GM03348 (cell line): ENCODE results near the gene CEP164.
A peak's percentile ranks its signal among the peaks of the same experiment; 100 is the strongest.
"Not testable (repeated sequence)": the region's sequence is repeated elsewhere in the genome, so short reads cannot be mapped to it uniquely, and the experiment has no call there.

ENCODE experiments used
- DNase-seq: peaks from one replicate; pipeline ENCODE4 v3.0.0; 2012; ENCODE audit warnings: low spot score

CEP164 gene

GRCh38 chr11:117305145-117305544 is 22.5 kb upstream of the CEP164 start:
- DNase-seq: no peak

- no peak for DNase-seq
These were observed 18.3 kb upstream of the CEP164 start for GRCh38 chr11:117309310-117309709.

- DNase-seq: no peak
These were observed 14.6 kb upstream of the CEP164 start for GRCh38 chr11:117313091-117313490.

- DNase-seq: no peak
These were observed 13.6 kb upstream of the CEP164 start for GRCh38 chr11:117313828-117314768.

- no peak for DNase-seq
These were observed 12.8 kb upstream of the CEP164 start for GRCh38 chr11:117314840-117315239.

- peak; percentile 69 for DNase-seq
These were observed 12.1 kb upstream of the CEP164 start for GRCh38 chr11:117315285-117316196.

GRCh38 chr11:117316197-117316961 is 11.3 kb upstream of the CEP164 start, which contains the start of gene BACE1:
Gene BACE1 (minus strand): TSS chr11:117316256. CDS start chr11:117315795, 461 bp downstream.
- peak; percentile 95 for DNase-seq

GRCh38 chr11:117318738-117319137 is 8.9 kb upstream of the CEP164 start:
- DNase-seq: no peak

- peak; percentile 27 for DNase-seq
These were observed 8.3 kb upstream of the CEP164 start for GRCh38 chr11:117319214-117319840.

GRCh38 chr11:117327255-117327566 is 443 bp upstream of the CEP164 start:
- not testable (repeated sequence) for DNase-seq

- DNase-seq: peak; percentile 58
These were observed 839 bp downstream of the CEP164 start for GRCh38 chr11:117328375-117329010.

GRCh38 chr11:117332843-117333242 is 5.2 kb downstream of the CEP164 start:
- DNase-seq: no peak

GRCh38 chr11:117333917-117334316 is 6.3 kb downstream of the CEP164 start:
- DNase-seq: no peak

- DNase-seq: no peak
These were observed 7.2 kb downstream of the CEP164 start for GRCh38 chr11:117334896-117335295.

GRCh38 chr11:117335399-117335798 is 7.7 kb downstream of the CEP164 start:
- no peak for DNase-seq

- no peak for DNase-seq
These were observed 9.4 kb downstream of the CEP164 start for GRCh38 chr11:117337076-117337475.

GRCh38 chr11:117345039-117345438 is 17.4 kb downstream of the CEP164 start:
- DNase-seq: peak; percentile 43

GRCh38 chr11:117354550-117354949 is 26.9 kb downstream of the CEP164 start:
- DNase-seq: no peak

GRCh38 chr11:117356126-117356890 is 28.7 kb downstream of the CEP164 start:
- no peak for DNase-seq

- DNase-seq: no peak
These were observed 33.8 kb downstream of the CEP164 start for GRCh38 chr11:117361432-117361831.
